Activated T-cell treated with anti-CD3 and anti-CD28 coated beads, Interleukin-2, amount 50 U/mL, for 24 hours (primary cell): ENCODE measurements around the gene PARD3.

Experiments
- DNase-seq: peaks from one replicate; pipeline ENCODE4 v3.0.0-alpha.2; 2020
- H3K27ac Mint-ChIP-seq: 2 replicates; pipeline ENCODE4 v1.8.0; 2020; ENCODE audit warnings: mild to moderate bottlenecking, mixed read lengths
- H3K27me3 Mint-ChIP-seq: 2 replicates; pipeline ENCODE4 v1.8.0; 2020; ENCODE audit warnings: mixed read lengths
- H3K36me3 Mint-ChIP-seq: 2 replicates; pipeline ENCODE4 v1.8.0; 2020; ENCODE audit warnings: low read depth, mixed read lengths
- H3K4me1 Mint-ChIP-seq: 2 replicates; pipeline ENCODE4 v1.8.0; 2020; ENCODE audit warnings: low read depth, mixed read lengths
- H3K4me3 Mint-ChIP-seq: 2 replicates; pipeline ENCODE4 v1.8.0; 2020; ENCODE audit warnings: mild to moderate bottlenecking, moderate library complexity, mixed read lengths
- H3K9me3 Mint-ChIP-seq: 2 replicates; pipeline ENCODE4 v1.8.0; 2020; ENCODE audit warnings: mixed read lengths

The PARD3 gene

DNA sequence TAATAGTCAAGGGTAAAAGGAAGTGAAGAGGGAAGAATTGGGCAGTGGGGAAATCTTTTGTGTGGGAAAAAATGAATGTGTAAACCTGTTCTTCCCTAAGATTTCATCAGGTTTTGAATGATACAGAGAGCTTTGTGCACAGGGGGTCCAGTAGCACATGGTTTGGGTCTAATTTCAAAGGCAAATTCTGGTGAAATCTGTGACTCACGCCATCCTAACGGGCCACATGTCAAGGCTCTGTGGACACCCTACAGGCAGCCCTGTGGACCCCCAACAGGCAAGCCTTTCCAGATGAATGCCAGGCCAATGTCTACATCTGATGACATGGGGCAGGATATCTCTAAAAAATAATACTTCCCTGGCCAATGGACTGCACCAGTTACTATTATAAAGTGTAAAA is 309.8 kb downstream of the PARD3 start:
- no peak overlapping the region for H3K4me3 Mint-ChIP-seq
- H3K27me3 Mint-ChIP-seq = peaks cover 6% of the 10 kb centered on the region
- H3K27ac Mint-ChIP-seq = no peak overlapping the region
- no peaks in the 10 kb centered on the region for H3K9me3 Mint-ChIP-seq
- peaks cover 2% of the 10 kb centered on the region for H3K4me1 Mint-ChIP-seq
- DNase-seq = no peak
- no peaks in the 10 kb centered on the region for H3K36me3 Mint-ChIP-seq

GRCh38 chr10:34504534-34504933 is 310.6 kb downstream of the PARD3 start:
- Mint-ChIP-seq H3K9me3 (no peaks in the 10 kb centered on the region), H3K4me3 (no peak overlapping the region), H3K36me3 (no peaks in the 10 kb centered on the region), H3K27me3 (peaks cover 2% of the 10 kb centered on the region), H3K27ac (no peak overlapping the region), H3K4me1 (peaks cover 2% of the 10 kb centered on the region)
- DNase-seq = no peak

DNA sequence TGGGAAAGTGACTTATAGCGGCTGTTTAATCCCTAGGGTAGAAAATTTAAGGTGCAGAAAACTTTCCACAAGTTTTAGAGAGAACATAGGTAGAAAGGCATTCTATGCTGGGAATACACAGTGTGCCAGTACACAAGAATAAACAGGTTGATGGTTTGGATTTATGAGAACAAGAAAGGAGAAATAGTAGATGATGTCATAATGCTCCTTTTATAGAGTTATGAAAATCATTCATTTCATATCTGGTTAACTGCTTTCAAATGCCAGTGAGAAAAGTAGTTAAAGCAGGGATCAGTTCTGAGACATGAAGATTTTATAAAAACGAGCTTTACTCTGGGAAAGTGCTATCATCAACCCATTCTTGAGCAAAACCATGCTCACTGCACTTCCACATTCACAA is 311.4 kb downstream of the PARD3 start:
- H3K27ac Mint-ChIP-seq = no peak overlapping the region
- DNase-seq = no peak
- peaks cover 2% of the 10 kb centered on the region for H3K27me3 Mint-ChIP-seq
- H3K9me3 Mint-ChIP-seq = no peaks in the 10 kb centered on the region
- no peaks in the 10 kb centered on the region for H3K36me3 Mint-ChIP-seq
- H3K4me1 Mint-ChIP-seq = peaks cover 2% of the 10 kb centered on the region
- no peak overlapping the region for H3K4me3 Mint-ChIP-seq

DNA sequence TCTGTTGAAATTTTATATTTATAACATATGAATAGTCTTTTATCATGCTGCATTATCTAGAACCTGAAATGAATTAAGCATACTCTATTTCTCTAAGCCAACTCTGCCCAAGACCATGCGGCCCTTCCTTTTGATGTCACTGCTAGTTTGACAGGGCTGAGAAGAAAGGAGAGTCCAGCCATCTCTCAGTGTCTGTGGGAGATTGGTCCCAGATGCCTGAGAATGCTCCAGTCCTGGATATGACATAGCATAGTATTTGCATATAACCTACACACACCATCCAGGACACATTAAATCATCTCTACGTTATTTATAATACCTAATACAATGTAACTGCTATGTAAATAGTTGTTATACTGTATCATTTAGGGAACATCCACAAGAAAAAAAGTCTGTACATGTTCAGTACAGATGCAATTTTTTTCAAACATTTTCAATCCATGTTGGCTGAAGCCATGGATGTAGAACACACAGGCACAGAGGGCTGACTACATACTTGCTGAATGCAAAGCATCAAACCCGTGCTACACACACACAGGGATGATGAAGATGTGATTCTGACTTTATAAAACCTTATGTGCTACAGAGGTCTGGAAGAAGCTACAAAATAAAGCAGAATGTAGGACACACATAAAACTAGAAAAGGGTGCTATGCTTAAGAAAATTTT is 315.4 kb downstream of the PARD3 start:
- no peaks in the 10 kb centered on the region for H3K9me3 Mint-ChIP-seq
- H3K4me3 Mint-ChIP-seq = no peak overlapping the region
- peaks cover 2% of the 10 kb centered on the region for H3K4me1 Mint-ChIP-seq
- DNase-seq = no peak
- H3K27me3 Mint-ChIP-seq = peaks cover 2% of the 10 kb centered on the region
- no peak overlapping the region for H3K27ac Mint-ChIP-seq
- no peaks in the 10 kb centered on the region for H3K36me3 Mint-ChIP-seq

- no peaks in the 10 kb centered on the region for H3K4me1 Mint-ChIP-seq
- no peaks in the 10 kb centered on the region for H3K36me3 Mint-ChIP-seq
- no peaks in the 10 kb centered on the region for H3K27me3 Mint-ChIP-seq
- no peak overlapping the region for H3K27ac Mint-ChIP-seq
- no peak overlapping the region for H3K4me3 Mint-ChIP-seq
- no peaks in the 10 kb centered on the region for H3K9me3 Mint-ChIP-seq
- no peak for DNase-seq
These were observed 316.3 kb downstream of the PARD3 start for GRCh38 chr10:34498821-34499220.

GRCh38 chr10:34495938-34496337 is 319.2 kb downstream of the PARD3 start:
- Mint-ChIP-seq H3K27me3 (no peaks in the 10 kb centered on the region), H3K27ac (no peak overlapping the region), H3K9me3 (no peaks in the 10 kb centered on the region), H3K4me3 (no peak overlapping the region), H3K36me3 (no peaks in the 10 kb centered on the region), H3K4me1 (no peaks in the 10 kb centered on the region)
- DNase-seq = no peak

- no peak for DNase-seq
- Mint-ChIP-seq H3K27me3 (no peaks in the 10 kb centered on the region), H3K4me3 (no peak overlapping the region), H3K4me1 (no peaks in the 10 kb centered on the region), H3K36me3 (no peaks in the 10 kb centered on the region), H3K27ac (no peak overlapping the region), H3K9me3 (no peaks in the 10 kb centered on the region)
These were observed 321.1 kb downstream of the PARD3 start for GRCh38 chr10:34494012-34494411.

- H3K4me3 Mint-ChIP-seq = no peak overlapping the region
- H3K36me3 Mint-ChIP-seq = no peaks in the 10 kb centered on the region
- H3K4me1 Mint-ChIP-seq = no peaks in the 10 kb centered on the region
- no peaks in the 10 kb centered on the region for H3K9me3 Mint-ChIP-seq
- no peaks in the 10 kb centered on the region for H3K27me3 Mint-ChIP-seq
- no peak overlapping the region for H3K27ac Mint-ChIP-seq
- no peak for DNase-seq
These were observed 323.0 kb downstream of the PARD3 start for GRCh38 chr10:34492081-34492480.

GRCh38 chr10:34491678-34492077 is 323.4 kb downstream of the PARD3 start:
- H3K27ac Mint-ChIP-seq = no peak overlapping the region
- no peaks in the 10 kb centered on the region for H3K9me3 Mint-ChIP-seq
- DNase-seq = no peak
- H3K4me1 Mint-ChIP-seq = no peaks in the 10 kb centered on the region
- no peaks in the 10 kb centered on the region for H3K36me3 Mint-ChIP-seq
- no peaks in the 10 kb centered on the region for H3K27me3 Mint-ChIP-seq
- no peak overlapping the region for H3K4me3 Mint-ChIP-seq

DNA sequence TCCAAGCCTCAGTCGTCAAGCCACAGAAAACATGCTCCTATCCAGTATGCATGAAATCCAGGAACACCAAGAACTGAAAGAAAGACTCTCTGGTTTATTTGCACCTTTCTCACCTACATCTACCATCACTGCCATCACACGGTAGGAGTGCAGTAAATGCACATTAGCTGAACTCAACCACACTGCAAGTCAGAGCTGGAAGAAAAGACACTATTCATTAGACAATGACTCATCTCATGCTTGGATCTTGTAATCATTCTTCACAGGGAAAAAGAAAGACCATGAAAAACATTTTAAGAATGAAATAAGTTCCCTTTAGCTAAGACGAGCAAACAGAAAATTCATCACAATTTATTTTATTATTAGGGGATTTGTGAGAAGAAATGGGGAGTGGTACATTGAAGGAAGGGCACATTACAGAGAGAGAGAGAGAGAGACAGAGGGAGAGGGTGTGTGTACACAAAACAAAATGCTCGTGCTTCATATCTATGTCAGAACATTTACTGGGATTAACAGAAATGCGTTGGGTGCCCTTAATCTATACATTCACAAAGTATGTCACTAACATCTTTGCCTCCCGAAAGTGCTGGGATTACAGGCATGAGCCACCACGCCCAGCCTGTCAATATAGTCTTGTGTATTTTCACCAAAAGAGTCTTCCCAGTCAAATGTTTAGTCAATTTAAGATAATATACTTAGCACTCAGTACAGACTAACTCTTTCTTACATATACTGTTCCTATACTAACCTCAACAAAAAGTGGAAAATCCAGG is 324.9 kb downstream of the PARD3 start:
- DNase-seq = no peak
- H3K4me1 Mint-ChIP-seq = no peaks in the 10 kb centered on the region
- no peaks in the 10 kb centered on the region for H3K27me3 Mint-ChIP-seq
- no peak overlapping the region for H3K27ac Mint-ChIP-seq
- no peaks in the 10 kb centered on the region for H3K9me3 Mint-ChIP-seq
- H3K4me3 Mint-ChIP-seq = no peak overlapping the region
- no peaks in the 10 kb centered on the region for H3K36me3 Mint-ChIP-seq

DNA sequence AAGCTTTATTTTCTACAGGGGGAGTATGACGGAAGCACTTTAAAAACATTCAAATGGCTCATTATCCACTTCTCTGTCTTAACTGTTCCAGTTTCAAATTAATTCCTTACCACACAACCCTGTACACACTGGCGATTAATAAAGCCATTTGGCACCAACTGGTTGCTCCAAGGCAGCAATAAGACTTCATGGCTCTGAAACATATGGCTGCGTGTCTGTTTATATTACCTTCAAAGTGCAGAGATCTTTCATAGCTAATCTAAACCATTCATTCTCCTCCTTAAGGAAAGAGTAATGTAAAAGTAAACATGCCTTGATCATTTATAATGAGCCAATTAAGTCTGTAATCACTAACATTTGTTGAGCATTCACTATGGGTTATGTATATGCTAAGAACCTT is 325.7 kb downstream of the PARD3 start:
- H3K4me1 Mint-ChIP-seq = no peaks in the 10 kb centered on the region
- no peak for DNase-seq
- H3K27me3 Mint-ChIP-seq = no peaks in the 10 kb centered on the region
- no peak overlapping the region for H3K27ac Mint-ChIP-seq
- H3K9me3 Mint-ChIP-seq = no peaks in the 10 kb centered on the region
- no peak overlapping the region for H3K4me3 Mint-ChIP-seq
- no peaks in the 10 kb centered on the region for H3K36me3 Mint-ChIP-seq

DNA sequence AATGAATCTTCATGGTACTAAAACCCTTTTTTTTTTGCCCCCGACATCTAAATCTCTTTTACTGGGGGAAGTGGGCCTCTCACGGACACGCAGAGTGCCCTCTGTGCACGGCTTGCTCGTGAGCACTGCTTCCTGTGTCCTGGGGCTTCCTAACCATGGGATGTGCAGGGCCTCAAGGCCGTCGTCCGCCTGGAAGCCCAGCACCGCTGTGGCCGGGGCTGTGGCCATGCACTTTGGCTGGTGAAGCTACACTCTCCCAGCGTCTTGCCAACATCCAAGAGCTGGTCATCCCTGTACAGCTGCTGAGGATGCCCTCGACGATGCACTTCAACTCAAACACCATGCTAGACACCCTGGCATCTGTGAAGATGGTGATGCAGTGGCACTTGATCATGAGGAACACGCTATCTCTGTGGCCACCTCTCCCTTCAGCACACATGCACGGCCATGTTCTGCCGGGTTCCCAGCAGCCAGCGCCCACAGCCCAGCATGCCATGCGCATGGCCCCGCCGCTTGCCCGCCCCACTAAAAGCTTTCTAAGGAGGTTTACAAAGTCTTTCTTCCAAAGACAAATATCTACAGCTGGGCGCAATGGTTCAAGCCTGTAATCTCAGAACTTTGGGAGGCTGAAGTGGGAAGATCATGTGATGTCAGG is 326.5 kb downstream of the PARD3 start:
- Mint-ChIP-seq H3K27ac (no peak overlapping the region), H3K4me3 (no peak overlapping the region)

DNA sequence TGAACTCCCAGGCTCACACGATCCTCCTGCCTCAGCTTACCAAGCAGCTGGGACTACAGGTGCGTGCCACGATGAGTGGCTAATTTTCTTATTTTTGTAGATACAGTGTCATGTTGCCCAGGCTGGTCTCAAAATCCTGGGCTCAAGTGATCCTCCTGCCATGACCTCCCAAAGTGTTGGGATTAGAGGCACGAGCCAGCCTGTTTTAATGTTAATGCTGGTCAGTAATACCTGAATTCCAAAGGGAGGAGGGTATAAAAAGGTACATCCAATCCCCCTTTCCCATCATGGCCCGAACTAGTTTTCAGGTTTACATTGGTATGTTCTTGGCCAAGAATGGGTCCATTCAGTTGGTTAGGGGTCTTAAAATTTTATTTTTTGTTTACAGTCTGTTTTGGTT is 329.1 kb downstream of the PARD3 start:
- H3K4me3 Mint-ChIP-seq = no peak overlapping the region
- H3K4me1 Mint-ChIP-seq = no peaks in the 10 kb centered on the region
- H3K27ac Mint-ChIP-seq = no peak overlapping the region
- no peaks in the 10 kb centered on the region for H3K27me3 Mint-ChIP-seq
- no peaks in the 10 kb centered on the region for H3K36me3 Mint-ChIP-seq
- no peak for DNase-seq
- H3K9me3 Mint-ChIP-seq = no peaks in the 10 kb centered on the region

More for the DNA sequence above, 326.5 kb downstream of the PARD3 start:
- H3K4me1 Mint-ChIP-seq = no peaks in the 10 kb centered on the region
- no peaks in the 10 kb centered on the region for H3K27me3 Mint-ChIP-seq
- no peaks in the 10 kb centered on the region for H3K9me3 Mint-ChIP-seq
- no peak for DNase-seq
- H3K36me3 Mint-ChIP-seq = no peaks in the 10 kb centered on the region

- Mint-ChIP-seq H3K9me3 (no peaks in the 10 kb centered on the region), H3K27me3 (no peaks in the 10 kb centered on the region), H3K36me3 (no peaks in the 10 kb centered on the region), H3K4me3 (no peak overlapping the region), H3K27ac (no peak overlapping the region), H3K4me1 (no peaks in the 10 kb centered on the region)
- DNase-seq = no peak
These were observed 330.9 kb downstream of the PARD3 start for GRCh38 chr10:34484164-34484563.

- Mint-ChIP-seq H3K4me3 (no peak overlapping the region), H3K27ac (no peak overlapping the region), H3K36me3 (no peaks in the 10 kb centered on the region), H3K9me3 (no peaks in the 10 kb centered on the region), H3K27me3 (no peaks in the 10 kb centered on the region), H3K4me1 (no peaks in the 10 kb centered on the region)
- no peak for DNase-seq
These were observed 334.8 kb downstream of the PARD3 start for GRCh38 chr10:34480345-34480744.
